Ammon's horn (tissue), 1 donor: Measurements from ENCODE around the gene PRKCH.

Experiments used
- DNase-seq: peaks from one replicate; pipeline ENCODE4 v3.0.0-alpha.2; 2016; ENCODE audit warnings: low spot score

PRKCH gene

DNA sequence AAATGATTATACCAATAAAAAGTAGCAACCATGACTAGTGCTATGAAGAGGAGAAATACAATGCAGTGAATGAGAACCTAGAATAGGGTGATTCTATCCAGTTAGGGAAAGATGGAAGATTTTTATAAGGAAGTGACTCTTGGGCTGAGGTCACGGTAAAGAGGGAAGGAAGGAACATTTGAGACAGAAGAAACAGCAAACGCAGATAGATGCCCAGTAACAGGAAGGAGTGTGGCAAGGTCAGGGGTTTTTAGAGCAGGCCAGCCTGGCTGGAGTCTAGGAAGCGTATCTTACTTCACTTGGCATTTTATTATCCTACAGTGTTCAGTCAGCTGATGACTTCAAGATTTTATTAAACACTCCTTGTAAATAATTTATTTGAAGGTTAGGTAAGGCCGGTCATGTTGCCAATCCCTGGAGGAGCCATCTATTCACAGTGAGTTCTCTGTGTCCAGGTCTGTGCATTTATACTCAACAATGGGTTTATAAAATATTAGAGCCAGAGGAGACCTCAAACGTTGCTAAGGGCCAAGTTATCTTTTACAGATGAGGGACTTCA is 170.6 kb downstream of the PRKCH start:
- peak; percentile 67 for DNase-seq

DNA sequence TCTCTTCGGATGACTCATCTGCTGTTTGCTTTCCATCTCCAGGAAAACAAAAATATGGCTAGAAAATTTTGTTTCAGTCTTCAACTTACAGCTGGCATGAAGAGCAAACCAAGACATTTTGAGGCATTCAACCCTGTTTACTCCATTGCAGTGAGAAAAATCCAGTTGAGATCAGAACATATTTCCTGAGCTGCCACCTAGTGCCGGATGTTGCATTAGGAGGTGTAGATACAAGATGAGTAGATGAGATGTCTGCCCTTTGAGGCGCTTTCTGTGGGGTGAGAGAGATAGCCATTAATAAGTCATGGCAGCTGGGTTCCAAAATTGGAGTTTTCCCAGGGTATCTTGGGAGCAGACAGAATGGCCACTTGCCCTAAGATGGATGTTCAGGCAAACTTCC is 171.1 kb downstream of the PRKCH start:
- DNase-seq: no peak

DNA sequence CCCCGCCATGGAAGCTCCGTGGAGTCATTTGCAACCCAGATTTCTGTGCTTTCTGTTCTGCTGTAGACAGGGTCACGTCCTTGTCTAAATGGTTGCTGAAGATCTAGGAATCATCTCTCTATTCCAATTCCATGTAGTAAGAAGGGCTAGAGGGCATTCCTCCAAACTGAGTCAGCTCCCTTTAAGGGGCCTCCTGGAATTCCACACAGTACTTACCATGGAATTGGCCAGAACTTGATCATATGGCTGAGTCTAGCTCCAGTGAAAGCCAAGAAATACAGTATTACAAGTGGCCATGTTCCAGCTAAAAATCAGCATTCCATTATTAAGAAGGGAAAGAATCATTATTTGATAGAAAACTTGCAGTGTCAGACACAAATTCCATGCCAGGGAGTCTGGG is 171.9 kb downstream of the PRKCH start:
- DNase-seq: no peak

DNA sequence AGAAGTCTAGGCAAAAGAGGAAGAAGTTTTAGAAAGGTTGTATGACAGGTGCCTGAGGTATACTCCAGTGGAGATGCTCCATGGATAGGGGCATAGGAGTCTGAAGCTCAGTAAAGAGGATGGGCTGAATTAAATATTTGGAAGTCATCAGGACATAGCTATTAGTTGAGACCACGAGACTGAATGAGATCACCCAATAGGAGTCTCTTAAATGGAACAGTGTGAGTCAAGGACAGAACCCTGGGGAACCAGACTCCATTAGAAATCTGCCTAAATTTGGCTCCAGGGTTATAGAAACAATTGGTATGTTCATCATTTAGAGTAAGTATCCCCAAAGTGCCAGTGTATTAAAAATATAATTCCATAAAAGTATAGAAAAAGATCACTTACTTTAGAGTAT is 172.6 kb downstream of the PRKCH start:
- no peak for DNase-seq

DNA sequence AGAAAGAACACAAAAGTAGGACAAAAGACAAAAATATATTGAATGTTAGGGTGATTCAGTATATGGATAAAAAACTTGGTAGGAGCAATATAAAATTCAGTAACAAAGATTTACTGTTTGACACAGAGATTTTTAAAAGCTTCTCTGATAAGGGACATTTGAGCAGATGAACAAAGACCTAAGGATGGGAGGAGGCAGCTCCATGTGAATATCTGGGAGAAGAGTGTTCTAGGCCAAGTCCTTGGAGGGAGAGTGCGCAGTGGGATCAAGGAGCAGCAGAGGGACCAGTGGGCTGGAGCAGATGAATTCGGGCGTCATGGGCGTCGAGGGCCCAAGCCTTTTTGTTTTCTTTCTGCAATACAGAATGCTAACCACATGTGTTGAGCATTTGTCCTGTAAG is 174.4 kb downstream of the PRKCH start:
- DNase-seq: no peak

DNA sequence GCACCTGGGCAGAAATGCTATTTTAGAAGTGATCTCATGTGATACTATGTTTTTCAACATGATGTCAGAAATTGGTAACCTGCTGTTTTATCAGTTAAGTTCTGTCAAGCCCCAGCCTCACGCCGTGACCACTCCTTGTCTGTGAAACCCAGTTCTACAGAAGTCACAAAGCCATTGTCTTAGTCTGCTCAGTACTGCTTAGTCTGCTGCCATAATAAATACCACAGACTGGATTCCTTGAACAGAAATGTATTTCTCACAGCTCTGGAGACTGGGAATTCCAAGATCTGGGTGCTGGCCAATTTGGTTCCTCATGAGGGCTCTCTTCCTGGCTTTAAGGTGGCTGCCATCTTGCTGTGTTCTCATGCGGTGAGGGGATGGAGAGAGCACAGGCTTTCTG is 176.9 kb downstream of the PRKCH start:
- DNase-seq: no peak

DNA sequence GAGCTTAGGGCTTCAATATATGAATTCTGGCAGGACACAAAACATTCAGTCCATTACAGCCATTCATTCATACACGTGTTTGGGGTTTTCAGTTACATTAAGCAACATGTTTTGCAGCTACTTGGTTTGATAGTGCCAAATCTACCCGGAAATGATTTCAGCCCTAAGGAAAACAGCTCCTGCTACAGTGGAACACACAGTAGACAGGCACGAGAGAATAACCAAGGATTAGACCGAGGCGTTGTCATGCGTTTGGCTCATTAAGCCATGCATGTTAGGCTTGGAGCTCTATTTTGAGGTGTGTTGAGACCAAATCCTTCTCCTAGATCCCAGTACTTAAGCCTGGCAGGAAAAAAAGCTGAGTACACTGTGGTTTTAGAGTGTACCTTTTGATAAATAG is 177.4 kb downstream of the PRKCH start:
- no peak for DNase-seq

DNA sequence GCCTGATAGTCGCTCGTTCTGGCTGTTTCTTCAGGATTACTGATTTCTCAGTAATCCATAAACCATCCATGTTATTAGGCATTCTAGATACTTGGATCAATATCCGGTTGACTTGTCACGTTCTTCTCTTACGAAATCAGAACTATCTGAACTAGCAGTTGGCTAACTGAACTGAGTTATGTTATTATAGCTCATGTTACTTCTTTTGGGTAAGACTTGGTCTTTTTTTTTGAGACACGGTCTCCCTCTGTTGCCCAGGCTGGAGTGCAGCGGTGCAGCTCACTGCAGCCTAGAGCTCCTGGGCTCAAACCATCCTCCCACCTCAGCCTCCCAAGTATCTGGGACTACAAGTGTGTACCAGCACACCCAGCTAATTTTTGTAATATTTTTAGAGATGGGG is 178.6 kb downstream of the PRKCH start:
- DNase-seq: no peak

DNA sequence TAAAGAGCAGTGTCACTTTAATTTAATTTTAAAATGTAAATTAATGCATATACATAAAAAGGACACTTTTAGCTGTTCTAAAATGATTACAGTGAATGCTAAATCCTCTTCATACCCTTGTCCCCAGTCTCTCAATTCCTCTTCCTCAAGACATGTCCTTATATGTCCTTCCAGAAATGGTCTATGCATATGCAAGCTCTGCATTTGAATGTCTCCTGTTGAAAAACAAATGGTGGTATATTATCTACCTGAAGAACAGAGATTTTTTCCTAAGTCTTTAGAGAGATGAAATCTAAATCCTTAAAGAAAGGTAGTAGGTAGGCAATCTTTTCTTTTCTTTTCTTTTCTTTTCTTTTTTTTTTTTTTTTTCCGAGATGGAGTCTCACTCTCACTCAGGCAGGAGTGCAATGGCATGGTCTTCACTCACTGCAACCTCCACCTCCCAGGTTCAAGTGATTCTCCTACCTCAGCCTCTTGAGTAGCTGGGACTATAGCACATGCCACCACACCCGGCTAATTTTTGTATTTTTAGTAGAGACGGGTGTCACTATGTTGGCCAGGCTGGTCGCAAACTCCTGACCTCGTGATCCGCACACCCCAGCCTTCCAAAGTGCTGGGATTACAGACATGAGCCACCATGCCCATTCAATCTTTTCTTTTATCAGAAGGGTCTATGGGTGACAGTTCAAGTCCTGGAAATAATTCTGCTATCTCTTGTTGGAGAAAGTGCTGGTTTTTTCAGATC is 180.5 kb downstream of the PRKCH start:
- no peak for DNase-seq

DNA sequence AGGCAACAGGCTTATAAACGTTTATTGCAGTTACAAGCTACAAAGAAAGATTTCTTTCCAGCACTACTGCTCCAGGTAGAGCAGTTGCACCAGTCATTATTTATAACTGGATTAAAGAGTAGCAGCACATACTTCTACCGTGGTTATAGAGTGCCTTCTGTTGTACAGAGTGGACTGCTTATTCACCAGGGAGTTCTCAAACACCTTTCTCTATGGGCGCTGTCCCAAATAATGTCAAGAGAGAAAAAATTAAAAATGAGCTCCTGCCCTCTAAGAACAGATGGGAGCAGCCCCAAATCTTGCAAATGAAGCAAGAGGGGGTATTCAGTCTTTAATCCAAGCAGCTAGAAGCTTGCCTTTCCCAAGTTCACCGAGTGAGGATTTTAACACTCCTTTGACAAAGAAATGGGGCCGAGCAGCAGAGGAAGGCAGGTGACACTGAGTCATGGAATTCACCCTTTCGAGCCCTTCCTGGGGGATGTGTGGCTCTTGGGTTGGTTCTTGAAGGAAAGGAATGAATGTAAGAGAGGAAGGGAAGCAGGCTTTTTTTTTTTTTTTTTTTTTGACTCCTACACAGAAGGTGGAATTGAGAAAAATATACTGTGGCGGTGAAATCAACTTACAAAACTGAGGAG is 181.2 kb downstream of the PRKCH start:
- DNase-seq: no peak

DNA sequence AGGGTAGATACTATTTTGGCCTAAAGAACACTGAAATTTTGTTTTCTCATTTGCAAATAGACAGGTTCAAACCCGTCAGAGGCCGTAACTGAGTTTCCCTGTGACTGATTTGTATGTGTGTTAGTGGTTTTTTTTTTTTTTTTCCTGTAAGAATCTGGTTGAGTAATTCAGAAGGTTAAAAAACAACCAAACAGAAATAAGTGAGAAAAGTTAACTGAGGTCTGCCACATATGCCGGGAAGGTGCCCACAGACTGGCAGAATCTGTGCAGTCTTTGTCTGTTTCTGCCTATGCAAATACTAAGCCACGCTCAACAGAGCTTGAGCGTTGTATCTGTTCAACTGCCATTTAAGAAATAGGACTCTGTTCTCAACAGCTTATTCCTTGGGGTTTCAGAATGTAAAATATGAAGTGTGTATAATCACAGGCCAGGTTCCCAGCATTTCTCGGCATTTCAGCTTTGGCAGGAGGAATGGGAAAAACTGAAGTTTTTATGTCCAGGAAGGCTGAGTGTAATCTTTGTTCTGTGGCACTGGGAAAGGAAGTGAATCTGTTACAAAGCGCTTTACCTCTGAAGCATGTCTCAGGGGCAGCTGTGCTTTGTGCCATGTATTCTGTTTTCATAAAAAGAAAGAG is 181.9 kb downstream of the PRKCH start:
- DNase-seq: no peak

DNA sequence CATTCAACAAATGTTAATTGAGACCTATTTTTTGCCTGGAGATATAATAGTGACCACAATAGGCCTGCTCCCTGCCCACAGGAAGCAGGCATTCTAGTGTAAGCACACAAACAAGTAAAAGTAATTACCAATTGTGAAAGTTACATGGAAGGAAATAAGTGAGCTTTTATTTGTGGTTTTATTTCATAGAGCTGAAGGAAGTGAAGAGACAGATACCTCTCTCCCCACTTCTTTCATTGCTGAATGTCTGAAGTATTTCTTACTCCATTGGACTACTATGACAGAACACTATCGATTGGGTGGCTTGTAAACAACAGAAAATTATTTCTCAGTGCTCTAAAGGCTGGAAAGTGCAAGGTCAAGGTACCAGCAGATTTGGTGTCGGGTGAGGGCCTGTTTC is 183.5 kb downstream of the PRKCH start:
- DNase-seq: no peak

DNA sequence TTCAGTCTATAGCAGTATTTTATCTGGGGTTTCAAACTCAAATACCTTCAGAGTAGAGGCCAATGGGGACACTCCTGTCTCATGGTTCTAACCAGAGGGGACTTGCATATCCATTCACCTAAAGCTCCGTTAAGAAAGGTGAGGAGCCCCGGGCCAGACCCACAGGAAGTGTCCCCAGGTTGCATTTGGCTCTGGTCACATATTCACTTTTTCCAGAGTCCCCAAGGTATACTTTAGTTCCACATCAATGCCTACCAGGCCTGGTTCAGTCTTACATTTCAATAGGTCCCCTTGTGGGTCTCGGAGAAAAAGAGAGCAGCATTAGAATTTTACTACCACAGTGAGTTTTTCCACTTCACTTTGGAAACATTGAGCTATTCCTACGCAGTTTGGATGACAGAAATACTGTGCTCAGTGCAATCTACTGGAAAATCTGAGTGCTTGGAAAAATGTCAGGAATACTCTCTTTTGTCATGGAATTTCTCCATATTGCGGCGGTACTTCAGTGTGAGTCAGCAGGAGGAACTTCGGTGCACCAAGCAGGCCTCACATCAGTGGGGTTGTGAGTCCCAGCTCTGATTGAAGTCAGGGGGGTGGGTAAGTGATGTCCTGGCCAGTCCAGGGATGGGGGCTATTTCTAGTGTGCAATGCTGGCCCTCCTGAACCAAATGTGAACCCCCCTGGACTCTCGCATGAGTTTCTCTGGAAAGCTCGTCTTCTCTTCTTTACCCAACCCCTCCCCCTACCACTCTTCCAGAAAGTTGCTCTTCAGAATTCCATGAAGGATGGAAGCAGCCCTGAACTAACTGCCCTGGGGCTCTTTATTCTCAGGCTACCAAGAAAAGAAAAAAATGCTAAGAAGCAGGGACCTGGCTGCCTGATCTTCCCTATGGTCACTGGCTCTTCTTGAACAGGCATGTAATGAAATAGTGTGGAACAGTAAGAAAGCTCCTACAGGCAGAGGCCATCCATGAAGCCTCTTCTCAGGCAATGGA is 184.7 kb downstream of the PRKCH start:
- no peak for DNase-seq

DNA sequence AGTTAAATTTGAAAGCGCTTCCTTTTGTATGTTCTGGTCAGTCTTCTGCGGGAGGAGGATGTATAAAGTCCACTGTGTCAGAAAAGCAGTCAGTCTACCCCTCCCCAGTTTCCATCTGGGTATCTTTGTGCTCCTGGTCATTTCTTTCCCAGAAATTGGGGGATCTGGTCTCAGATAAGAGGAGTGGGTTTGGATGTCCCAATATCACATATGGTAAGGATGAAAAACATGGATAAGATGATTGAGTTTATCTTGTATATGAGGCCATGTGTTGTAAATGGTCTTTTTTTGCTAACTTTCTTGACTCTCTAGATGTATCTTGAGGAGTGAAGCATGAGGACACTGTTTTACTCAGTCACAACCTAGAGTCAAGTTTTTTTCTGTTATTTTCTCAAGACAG is 187.1 kb downstream of the PRKCH start:
- DNase-seq: no peak

DNA sequence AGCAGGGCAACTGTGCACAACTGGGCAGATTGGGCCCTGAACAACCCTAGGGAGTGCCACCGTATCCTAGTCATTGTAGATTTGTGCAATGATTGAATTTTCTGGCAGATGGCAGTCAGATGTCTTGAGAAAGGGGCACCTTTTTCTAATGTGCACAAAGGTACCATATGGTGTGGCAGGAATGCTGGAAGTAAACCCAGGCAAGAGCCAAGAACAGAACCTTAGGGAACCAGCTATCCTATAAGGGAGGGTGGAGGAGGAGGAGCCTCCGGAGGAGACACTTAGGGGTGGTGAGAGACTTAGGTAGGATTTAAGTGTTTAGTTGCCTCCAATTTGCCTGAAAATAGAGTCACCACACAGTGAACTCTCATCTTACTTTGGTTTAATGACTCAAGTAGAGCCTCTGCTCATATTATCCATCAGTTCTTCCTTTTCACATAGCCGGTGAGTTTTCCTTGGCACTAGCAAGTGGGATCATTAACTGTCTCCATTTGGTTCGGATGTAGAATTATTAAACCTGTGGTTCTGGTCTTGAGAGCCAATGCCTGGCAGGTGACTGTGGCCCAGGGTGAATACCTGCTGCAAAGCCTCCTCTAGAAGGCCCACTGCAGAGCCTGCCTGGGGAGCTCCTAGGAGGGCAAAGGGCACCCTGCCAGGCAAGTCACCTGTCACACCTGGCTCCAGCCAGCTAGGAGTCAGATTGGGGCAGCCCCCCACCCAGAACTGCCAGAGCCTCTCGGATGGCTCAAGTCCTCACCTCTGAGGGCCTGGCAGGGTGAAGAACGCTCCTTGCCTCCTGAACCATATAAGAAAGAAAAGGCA is 189.6 kb downstream of the PRKCH start:
- DNase-seq: no peak

DNA sequence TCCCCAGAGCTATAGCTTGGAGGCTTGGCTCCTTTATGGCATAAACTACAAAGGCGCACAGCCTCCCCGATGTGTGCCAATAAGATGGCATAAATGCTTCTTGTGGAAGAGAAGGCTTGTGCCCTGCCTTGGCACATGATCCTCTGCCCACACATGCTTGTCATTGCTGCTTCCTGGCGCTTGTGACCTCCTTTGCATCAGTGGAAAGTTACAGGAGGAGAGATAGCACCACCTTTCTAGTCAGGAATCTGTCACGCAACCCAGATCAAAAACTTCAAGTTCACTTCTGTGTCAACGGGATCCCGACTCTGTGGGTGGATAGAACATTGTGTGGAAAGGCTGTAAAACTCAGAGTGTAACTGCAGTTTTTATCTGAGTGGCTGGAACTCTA is 190.2 kb downstream of the PRKCH start:
- DNase-seq: no peak

DNA sequence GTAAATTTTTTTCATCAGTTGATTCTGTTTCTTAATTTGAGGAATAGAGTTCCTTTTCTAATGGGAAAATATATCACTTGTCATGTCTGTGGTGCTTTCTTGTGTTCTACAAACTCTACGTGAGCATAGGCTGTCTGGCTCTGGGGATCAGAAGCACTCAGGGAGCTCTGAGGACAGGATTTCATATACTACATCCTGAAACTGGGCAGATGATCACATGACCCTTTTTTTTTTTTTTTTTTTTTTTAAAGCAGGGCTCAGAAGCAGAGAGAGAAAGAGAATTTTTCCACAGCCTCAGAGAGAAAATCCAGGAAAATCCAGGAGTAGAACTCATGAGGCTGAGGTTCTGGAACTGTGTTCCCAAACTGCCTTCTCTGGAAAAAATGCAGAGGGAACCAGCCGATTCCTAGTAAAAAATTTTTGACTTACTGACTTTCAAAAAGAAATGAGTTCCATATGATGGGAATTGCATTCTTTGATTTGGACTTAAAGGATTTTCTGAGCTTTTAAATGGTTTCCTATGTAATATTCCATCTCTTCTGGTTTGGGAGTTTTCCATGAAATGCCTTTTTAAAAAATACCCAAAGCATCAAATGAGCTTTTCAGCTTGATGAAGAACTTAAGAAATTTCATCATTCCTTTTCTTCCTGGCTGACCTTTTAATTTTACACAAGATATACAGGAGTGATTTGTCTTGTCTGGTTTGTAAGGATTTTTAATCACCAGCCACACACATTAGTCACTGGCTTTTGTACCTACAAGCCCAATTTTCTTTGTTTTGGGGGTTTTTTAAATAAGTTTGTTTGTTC is 190.9 kb downstream of the PRKCH start:
- no peak for DNase-seq

DNA sequence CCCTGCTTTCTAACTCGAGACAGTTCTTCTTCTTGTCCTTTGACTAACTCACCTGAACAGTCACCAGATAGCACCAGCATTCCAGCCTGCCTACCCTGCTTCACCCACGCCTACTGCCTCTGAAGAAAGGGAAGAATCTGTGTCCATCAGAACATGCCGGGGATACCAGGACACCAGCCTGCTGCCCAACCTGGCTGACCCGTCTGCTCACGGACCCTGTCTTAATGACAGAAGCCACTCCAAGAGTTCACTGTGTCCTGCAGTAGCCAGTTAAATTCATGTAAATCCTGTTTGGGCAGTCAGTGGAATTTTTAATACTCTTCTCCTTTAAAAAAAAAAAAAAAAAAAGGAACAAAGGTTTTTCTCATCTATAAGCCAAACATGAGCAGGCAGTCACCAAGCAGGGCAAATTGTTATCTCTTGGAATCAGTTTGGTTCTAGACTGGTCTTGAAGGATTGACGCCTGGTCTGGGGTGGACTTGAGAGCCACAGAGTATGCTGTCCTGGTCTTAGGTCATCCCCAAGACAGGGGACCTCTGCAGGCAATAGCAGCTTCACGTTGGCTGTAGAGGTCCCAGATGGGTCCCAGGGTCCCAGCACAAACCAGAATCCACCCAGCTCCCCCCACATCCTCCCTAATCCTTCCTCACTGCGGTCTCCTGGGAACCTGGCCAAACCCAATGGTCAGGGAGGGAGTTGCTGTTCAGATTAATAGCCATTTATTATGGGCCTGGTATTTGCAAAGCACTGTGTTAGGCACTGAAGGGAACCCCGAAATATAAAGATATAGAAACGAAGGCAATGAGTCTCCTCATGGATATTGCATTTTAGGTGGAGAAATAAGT is 192.8 kb downstream of the PRKCH start:
- DNase-seq: no peak

DNA sequence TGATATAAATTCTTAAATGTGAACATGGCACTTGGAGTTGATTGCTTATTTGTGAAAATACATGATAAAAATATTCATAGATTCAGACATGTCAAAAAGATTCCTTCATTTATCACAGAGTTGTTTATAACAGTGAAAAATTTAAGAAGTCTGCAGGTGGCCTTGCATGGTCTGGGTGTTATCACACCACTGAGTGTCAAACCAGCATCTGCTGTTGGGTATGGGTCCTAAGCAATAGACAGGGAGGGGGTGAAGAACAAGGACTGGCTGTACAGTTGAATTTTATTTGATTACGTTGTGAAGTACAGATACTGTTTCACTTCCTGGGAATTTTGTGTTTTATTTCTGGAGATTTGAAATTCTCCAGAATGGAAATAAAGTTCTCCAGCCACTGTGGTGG is 193.5 kb downstream of the PRKCH start:
- no peak for DNase-seq
